A673 (cell line): ENCODE measurements around the gene CCDC148. TPM values are rescaled to one million over a fixed set of nuclear protein-coding genes. Genes with fewer than 3 reads are reported as not detected.

Experiments used
- BruUV-seq: library from RNA; stranded (reverse); fragments of 400-500 nt; replicated peaks from 2 replicates; lab custom pipeline; 2021; lab: Mats Ljungman, UMichigan
- CTCF ChIA-PET: fragments of 300-600 bp; sonication (Branson Sonifier 250); formaldehyde crosslinking; loops from one replicate; lab custom pipeline; 2022; ENCODE audit warnings: antibody characterized with exemption; lab: Charles Lee
- POLR2A ChIA-PET: fragments of 300-600 bp; sonication (Branson Sonifier 250); formaldehyde crosslinking; loops from one replicate; lab custom pipeline; 2022; ENCODE audit warnings: antibody characterized with exemption; ENCODE audit not compliant: low non-redundant PET; lab: Charles Lee
- DNase-seq: peaks from one replicate; pipeline ENCODE4 v3.0.0-alpha.2; 2015; ENCODE audit warnings: low spot score
- H3K27ac ChIP-seq: fragments of 200-600 bp; sonication (generic); 2 replicates; pipeline ENCODE4 v1.5.1; 2016; ENCODE audit warnings: mixed run types, low read depth, mild to moderate bottlenecking, mixed read lengths, antibody characterized with exemption, low read length; ENCODE audit not compliant: poor library complexity, severe bottlenecking
- H3K27me3 ChIP-seq: fragments of 200-600 bp; sonication (generic); replicated peaks from 2 replicates; pipeline ENCODE4 v1.6.1; 2017; ENCODE audit warnings: mixed run types, low read depth, mild to moderate bottlenecking, mixed read lengths, antibody characterized with exemption, low read length; ENCODE audit not compliant: insufficient read depth, poor library complexity
- H3K36me3 ChIP-seq: fragments of 200-600 bp; sonication (generic); 2 replicates; pipeline ENCODE4 v1.6.1; 2016; ENCODE audit warnings: mixed run types, mild to moderate bottlenecking, mixed read lengths, antibody characterized with exemption, low read length; ENCODE audit not compliant: insufficient read depth, poor library complexity, severe bottlenecking
- H3K4me1 ChIP-seq: fragments of 200-600 bp; sonication (generic); 2 replicates; pipeline ENCODE4 v1.6.1; 2017; ENCODE audit warnings: mixed run types, mild to moderate bottlenecking, mixed read lengths, antibody characterized with exemption, low read length; ENCODE audit not compliant: insufficient read depth, poor library complexity, severe bottlenecking
- H3K4me3 ChIP-seq: fragments of 200-600 bp; sonication (generic); 2 replicates; pipeline ENCODE4 v1.5.1; 2016; ENCODE audit warnings: low read depth, mixed run types, mild to moderate bottlenecking, mixed read lengths, low read length; ENCODE audit not compliant: poor library complexity, severe bottlenecking
- H3K9me3 ChIP-seq: fragments of 200-600 bp; sonication (generic); 2 replicates; pipeline ENCODE4 v1.6.1; 2016; ENCODE audit warnings: mixed run types, low read depth, mild to moderate bottlenecking, mixed read lengths, antibody characterized with exemption, low read length; ENCODE audit not compliant: poor library complexity, severe bottlenecking
- EZH2 ChIP-seq: fragments of 200-600 bp; sonication (generic); IDR thresholded peaks from 2 replicates; pipeline ENCODE4 v1.6.1; 2017; ENCODE audit warnings: borderline replicate concordance, low read depth, mild to moderate bottlenecking, mixed read lengths, antibody characterized with exemption, low read length; ENCODE audit not compliant: poor library complexity, severe bottlenecking
- intact Hi-C: fragments of 100-400 bp; cut with micrococcal nuclease; formaldehyde crosslinking; loops from one replicate; pipeline ENCODE4 v1.10.0; 2022; ENCODE audit not compliant: unreplicated experiment
- total RNA-seq: library from RNA; stranded (reverse); gene quantifications from 2 replicates; pipeline ENCODE4 v1.2.3, GENCODE V29; 2021
- TF ChIP-seq, protein P1 (sequence below): fragments of 300-800, 200-600 bp; sonication (generic); conservative IDR thresholded peaks from 2 replicates; pipeline ENCODE4 v1.5.1; 2017; ENCODE audit warnings: low read depth, mild to moderate bottlenecking, antibody characterized with exemption, low read length, moderate library complexity, mixed read lengths

The CCDC148 gene
- total RNA-seq, 1 experiment from 2014 or later, result 0.90 TPM

DNA sequence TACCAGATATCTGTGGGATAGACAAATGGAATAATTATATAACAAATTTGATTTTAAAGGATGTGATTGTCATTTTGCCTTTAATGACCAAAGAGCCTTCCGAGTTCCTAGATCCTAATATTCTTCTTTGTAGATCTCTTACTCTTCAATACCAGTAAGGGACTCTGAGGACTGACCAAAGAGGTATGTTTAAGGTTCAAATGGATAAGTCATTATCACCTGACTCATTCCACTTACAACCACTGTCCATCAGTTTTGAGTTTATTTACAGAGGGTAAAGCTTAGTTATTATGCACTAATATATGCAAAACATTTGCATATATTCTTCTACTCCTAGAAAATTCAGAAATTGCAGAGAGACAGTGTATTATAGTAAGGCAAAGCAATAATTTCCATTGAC, 62.7 kb downstream of the CCDC148 start:
- no peak for DNase-seq
- intact Hi-C loops, result no loop called here
- no peaks in the 10 kb centered on the region for H3K9me3 ChIP-seq
- H3K27ac ChIP-seq, result no peak overlapping the region
- H3K4me1 ChIP-seq, result no peaks in the 10 kb centered on the region
- H3K27me3 ChIP-seq, result no peaks in the 10 kb centered on the region
- H3K36me3 ChIP-seq, result no peaks in the 10 kb centered on the region
- ChIA-PET POLR2A (no interaction called here), CTCF (no interaction called here)
- no TSS peak for BruUV-seq
- H3K4me3 ChIP-seq, result no peak overlapping the region
- no peak for TF ChIP-seq EZH2
- TF ChIP-seq, protein P1, sequence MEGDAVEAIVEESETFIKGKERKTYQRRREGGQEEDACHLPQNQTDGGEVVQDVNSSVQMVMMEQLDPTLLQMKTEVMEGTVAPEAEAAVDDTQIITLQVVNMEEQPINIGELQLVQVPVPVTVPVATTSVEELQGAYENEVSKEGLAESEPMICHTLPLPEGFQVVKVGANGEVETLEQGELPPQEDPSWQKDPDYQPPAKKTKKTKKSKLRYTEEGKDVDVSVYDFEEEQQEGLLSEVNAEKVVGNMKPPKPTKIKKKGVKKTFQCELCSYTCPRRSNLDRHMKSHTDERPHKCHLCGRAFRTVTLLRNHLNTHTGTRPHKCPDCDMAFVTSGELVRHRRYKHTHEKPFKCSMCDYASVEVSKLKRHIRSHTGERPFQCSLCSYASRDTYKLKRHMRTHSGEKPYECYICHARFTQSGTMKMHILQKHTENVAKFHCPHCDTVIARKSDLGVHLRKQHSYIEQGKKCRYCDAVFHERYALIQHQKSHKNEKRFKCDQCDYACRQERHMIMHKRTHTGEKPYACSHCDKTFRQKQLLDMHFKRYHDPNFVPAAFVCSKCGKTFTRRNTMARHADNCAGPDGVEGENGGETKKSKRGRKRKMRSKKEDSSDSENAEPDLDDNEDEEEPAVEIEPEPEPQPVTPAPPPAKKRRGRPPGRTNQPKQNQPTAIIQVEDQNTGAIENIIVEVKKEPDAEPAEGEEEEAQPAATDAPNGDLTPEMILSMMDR, result no peak

DNA sequence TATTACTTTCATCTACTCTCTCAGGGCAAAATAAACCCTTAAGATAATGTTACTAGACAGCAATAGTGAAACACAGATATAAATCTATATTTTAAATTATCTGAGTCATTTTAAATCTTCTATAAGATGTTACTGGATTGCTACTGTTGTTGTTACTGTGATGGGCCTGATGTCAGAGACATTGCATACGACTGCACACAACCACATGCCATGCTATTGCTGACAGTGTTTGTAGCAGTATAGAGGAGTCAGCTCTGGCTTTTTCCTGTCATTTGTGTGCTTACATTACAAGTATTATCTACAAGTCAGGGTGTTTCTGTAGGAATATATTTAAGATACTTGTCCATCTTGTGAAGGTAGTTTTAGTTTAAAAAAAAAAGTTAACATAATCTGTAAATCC, 63.9 kb downstream of the CCDC148 start:
- H3K9me3 ChIP-seq, result no peaks in the 10 kb centered on the region
- intact Hi-C loops, result no loop called here
- H3K27ac ChIP-seq, result no peak overlapping the region
- CTCF ChIA-PET, result no interaction called here
- no peak overlapping the region for H3K4me3 ChIP-seq
- H3K4me1 ChIP-seq, result no peaks in the 10 kb centered on the region
- DNase-seq, result no peak
- no peak for TF ChIP-seq EZH2
- TF ChIP-seq, protein P1, result no peak
- H3K36me3 ChIP-seq, result no peaks in the 10 kb centered on the region
- no peaks in the 10 kb centered on the region for H3K27me3 ChIP-seq
- no TSS peak for BruUV-seq
- POLR2A ChIA-PET, result no interaction called here

DNA sequence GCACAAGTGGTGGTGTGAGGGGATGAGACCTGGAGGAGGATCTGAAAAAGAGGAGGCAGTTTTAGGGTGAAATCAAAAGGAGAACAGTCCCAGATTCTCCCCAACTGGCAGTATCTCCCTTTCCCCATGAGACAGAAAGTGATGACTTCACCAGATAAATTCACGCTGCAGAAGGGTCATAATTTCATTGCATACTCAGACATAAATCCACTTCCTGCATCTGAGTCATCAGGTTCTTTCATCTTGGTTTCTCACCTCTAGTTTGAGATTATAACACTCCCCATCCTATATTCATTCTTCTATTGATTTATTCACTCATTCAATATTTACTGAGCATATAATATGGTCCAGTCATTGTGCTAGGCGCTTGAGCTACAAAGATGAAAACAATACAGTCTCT, 64.7 kb downstream of the CCDC148 start:
- Histone ChIP-seq H3K27ac (no peak overlapping the region), H3K9me3 (no peaks in the 10 kb centered on the region), H3K4me3 (no peak overlapping the region), H3K36me3 (no peaks in the 10 kb centered on the region), H3K4me1 (no peaks in the 10 kb centered on the region), H3K27me3 (no peaks in the 10 kb centered on the region)
- ChIA-PET POLR2A (no interaction called here), CTCF (no interaction called here)
- intact Hi-C loops, result no loop called here
- no TSS peak for BruUV-seq
- DNase-seq, result peak; percentile 24
- TF ChIP-seq, protein P1, result no peak
- TF ChIP-seq EZH2, result no peak
